Breast epithelium (tissue), 4 donors: ENCODE data around the gene RNF187. TPM values are rescaled to one million over a fixed set of nuclear protein-coding genes. Genes with fewer than 3 reads are reported as not detected.
"Not testable (repeated sequence)": the region's sequence is repeated elsewhere in the genome, so short reads cannot be mapped to it uniquely, and the experiment has no call there.

ENCODE experiments used
- DNase-seq, 2 donors: peaks; one replicate each; pipeline ENCODE4 v3.0.0-alpha.2; 2019; ENCODE audit warnings: low spot score in 2 of 2
- H3K27ac ChIP-seq, 2 donors: fragments of 200-600 bp; sonication (generic) in 1 of 2; one replicate each; pipeline ENCODE4 v1.5.1; 2016 to 2019; ENCODE audit warnings: mild to moderate bottlenecking in 1 of 2
- H3K27me3 ChIP-seq, 2 donors: fragments of 200-600 bp; sonication (generic) in 1 of 2; one replicate each; pipeline versions ENCODE4 v1.5.1 to v1.6.0; 2017 to 2019; ENCODE audit warnings: control low read depth in 1 of 2, mild to moderate bottlenecking in 1 of 2
- H3K36me3 ChIP-seq: fragments of 200-600 bp; one replicate; pipeline ENCODE4 v1.5.1; 2019
- H3K4me1 ChIP-seq, 2 donors: fragments of 200-600 bp; sonication (generic); one replicate each; pipeline ENCODE4 v1.5.1; 2016 to 2019; ENCODE audit warnings: control low read depth in 1 of 2
- H3K4me3 ChIP-seq, 3 donors: fragments of 200-600 bp; sonication (generic); 1 replicate in 2 of 3; 2 replicates in 1 of 3; pipeline ENCODE4 v1.5.1; 2016 to 2019; ENCODE audit warnings: mild to moderate bottlenecking in 3 of 3, moderate library complexity in 2 of 3
- H3K9me3 ChIP-seq, 2 donors: fragments of 200-600 bp; sonication (generic) in 1 of 2; one replicate each; pipeline ENCODE4 v1.5.1; 2016 to 2019; ENCODE audit warnings: control low read depth in 1 of 2
- CTCF ChIP-seq, 3 donors: fragments of 450-650 bp; IDR thresholded peaks; one replicate each; pipeline ENCODE4 v1.5.1; 2016 to 2017; ENCODE audit warnings: antibody characterized with exemption in 3 of 3, mild to moderate bottlenecking in 3 of 3, moderate library complexity in 3 of 3
- POLR2A ChIP-seq: fragments of 450-650 bp; IDR thresholded peaks from one replicate; pipeline ENCODE4 v1.6.1; 2016; ENCODE audit warnings: antibody characterized with exemption, mild to moderate bottlenecking, moderate library complexity
- POLR2AphosphoS5 ChIP-seq, 3 donors: sonication (generic); formaldehyde crosslinking; IDR thresholded peaks; one replicate each; pipeline ENCODE4 v1.6.1; 2017; ENCODE audit warnings: antibody characterized with exemption in 3 of 3
- intact Hi-C: fragments of 100-400 bp; cut with DNase I; formaldehyde crosslinking; loops from one replicate; pipeline ENCODE4 v1.15.1; 2023; ENCODE audit warnings: low total_unique reads
- total RNA-seq, 3 donors: library from RNA; depleted of rRNA; stranded (reverse); fragments of >200 nt; gene quantifications; one replicate each; pipeline ENCODE4 v1.1.0, GENCODE V29; 2016

RNF187 gene
- total RNA-seq, 3 donors from 2014 or later: 26.9 to 33.7 (median 33.1) TPM

GRCh38 chr1:228465141-228465540, 22.0 kb upstream of the RNF187 start:
- Histone ChIP-seq H3K36me3 (no peaks in the 10 kb centered on the region), H3K4me1 (no peaks in the 10 kb centered on the region), H3K27me3 (peaks cover 0 to 78% of the 10 kb centered on the region in 2 donors), H3K9me3 (no peaks in the 10 kb centered on the region), H3K27ac (no peak overlapping the region), H3K4me3 (peak overlapping the region in 2 of 3 donors; percentile 36 to 45)
- TF ChIP-seq CTCF (IDR thresholded peaks at IDR 0.05) (no peak), POLR2A (no peak), POLR2AphosphoS5 (IDR thresholded peaks at IDR 0.05) (no peak)
- intact Hi-C loops: no loop called here
- DNase-seq: no peak

GRCh38 chr1:228465571-228466146, 21.5 kb upstream of the RNF187 start:
- no peak for DNase-seq
- intact Hi-C loops: no loop called here
- no peaks in the 10 kb centered on the region for H3K4me1 ChIP-seq
- no peaks in the 10 kb centered on the region for H3K9me3 ChIP-seq
- H3K4me3 ChIP-seq: no peak overlapping the region
- H3K27me3 ChIP-seq: peaks cover 0 to 81% of the 10 kb centered on the region in 2 donors
- H3K27ac ChIP-seq: no peak overlapping the region
- TF ChIP-seq CTCF (IDR thresholded peaks at IDR 0.05): no peak
- TF ChIP-seq POLR2A: no peak
- no peak for TF ChIP-seq POLR2AphosphoS5 (IDR thresholded peaks at IDR 0.05)
- H3K36me3 ChIP-seq: no peaks in the 10 kb centered on the region

GRCh38 chr1:228468188-228468587, 19.0 kb upstream of the RNF187 start:
- H3K27ac ChIP-seq, DNase-seq, H3K9me3 ChIP-seq, H3K4me1 ChIP-seq, H3K36me3 ChIP-seq, intact Hi-C loops, H3K4me3 ChIP-seq: not testable (repeated sequence)
- peaks cover 0 to 72% of the 10 kb centered on the region in 2 donors for H3K27me3 ChIP-seq

- Histone ChIP-seq H3K4me3 (no peak overlapping the region), H3K27ac (no peak overlapping the region), H3K9me3 (no peaks in the 10 kb centered on the region), H3K27me3 (peaks cover 0 to 58% of the 10 kb centered on the region in 2 donors), H3K4me1 (no peaks in the 10 kb centered on the region), H3K36me3 (no peaks in the 10 kb centered on the region)
- intact Hi-C loops: no loop called here
- no peak for DNase-seq
- TF ChIP-seq POLR2A (no peak), CTCF (IDR thresholded peaks at IDR 0.05) (no peak), POLR2AphosphoS5 (IDR thresholded peaks at IDR 0.05) (no peak)
Measured at GRCh38 chr1:228469413-228470162, 17.6 kb upstream of the RNF187 start.

GRCh38 chr1:228471154-228471761, 15.9 kb upstream of the RNF187 start:
- intact Hi-C loops: no loop called here
- Histone ChIP-seq H3K4me3 (no peak overlapping the region), H3K36me3 (no peaks in the 10 kb centered on the region), H3K4me1 (no peaks in the 10 kb centered on the region), H3K9me3 (no peaks in the 10 kb centered on the region), H3K27me3 (peaks cover 0 to 41% of the 10 kb centered on the region in 2 donors), H3K27ac (no peak overlapping the region)
- DNase-seq: no peak
- no peak for TF ChIP-seq CTCF (IDR thresholded peaks at IDR 0.05)
- TF ChIP-seq POLR2AphosphoS5 (IDR thresholded peaks at IDR 0.05): no peak
- no peak for TF ChIP-seq POLR2A
